Measurements from ENCODE around the gene DNM1.
"Not testable (repeated sequence)": the region's sequence is repeated elsewhere in the genome, so short reads cannot be mapped to it uniquely, and the experiment has no call there.

DNM1 gene

GRCh38 chr9:128225770-128226411, 22.7 kb downstream of the DNM1 start:
- no peak for DNase-seq (ENCODE audit: low spot score)

- DNase-seq (ENCODE audit: low spot score) = no peak
Measured at GRCh38 chr9:128226412-128226801, 23.2 kb downstream of the DNM1 start.

- not testable (repeated sequence) for DNase-seq (ENCODE audit: low spot score)
Measured at GRCh38 chr9:128230897-128231296, 27.7 kb downstream of the DNM1 start.

GRCh38 chr9:128231638-128232527, 28.7 kb downstream of the DNM1 start:
- DNase-seq (ENCODE audit: low spot score) = no peak

GRCh38 chr9:128232528-128233428, 29.6 kb downstream of the DNM1 start:
- no peak for DNase-seq (ENCODE audit: low spot score)

- DNase-seq (ENCODE audit: low spot score) = no peak
Measured at GRCh38 chr9:128233817-128234406, 30.7 kb downstream of the DNM1 start.

GRCh38 chr9:128242124-128242523, 38.9 kb downstream of the DNM1 start:
- DNase-seq (ENCODE audit: low spot score) = no peak

- no peak for DNase-seq (ENCODE audit: low spot score)
Measured at GRCh38 chr9:128242828-128243214, 39.6 kb downstream of the DNM1 start.

- no peak for DNase-seq (ENCODE audit: low spot score)
Measured at GRCh38 chr9:128243215-128244018, 40.2 kb downstream of the DNM1 start.

- DNase-seq (ENCODE audit: low spot score) = no peak
Measured at GRCh38 chr9:128244091-128244836, 41.1 kb downstream of the DNM1 start.

GRCh38 chr9:128244837-128245231, 41.7 kb downstream of the DNM1 start:
- peak; percentile 22 for DNase-seq (ENCODE audit: low spot score)

- DNase-seq (ENCODE audit: low spot score) = no peak
Measured at GRCh38 chr9:128245421-128246151, 42.4 kb downstream of the DNM1 start.

GRCh38 chr9:128246471-128246870, 43.3 kb downstream of the DNM1 start:
- no peak for DNase-seq (ENCODE audit: low spot score)

- no peak for DNase-seq (ENCODE audit: low spot score)
Measured at GRCh38 chr9:128247226-128247803, 44.1 kb downstream of the DNM1 start.

- DNase-seq (ENCODE audit: low spot score) = no peak
Measured at GRCh38 chr9:128249558-128249907, 46.4 kb downstream of the DNM1 start.

- peak; percentile 96 for DNase-seq (ENCODE audit: low spot score)
Measured at GRCh38 chr9:128249908-128250838, 47.0 kb downstream of the DNM1 start.

- DNase-seq (ENCODE audit: low spot score) = no peak
Measured at GRCh38 chr9:128250839-128251731, 47.9 kb downstream of the DNM1 start.

Measured in germinal center (tissue), 1 donor.